ENCODE results near the gene ALDH9A1.
A peak's percentile ranks its signal among the peaks of the same experiment; 100 is the strongest.

Gene ALDH9A1

DNA sequence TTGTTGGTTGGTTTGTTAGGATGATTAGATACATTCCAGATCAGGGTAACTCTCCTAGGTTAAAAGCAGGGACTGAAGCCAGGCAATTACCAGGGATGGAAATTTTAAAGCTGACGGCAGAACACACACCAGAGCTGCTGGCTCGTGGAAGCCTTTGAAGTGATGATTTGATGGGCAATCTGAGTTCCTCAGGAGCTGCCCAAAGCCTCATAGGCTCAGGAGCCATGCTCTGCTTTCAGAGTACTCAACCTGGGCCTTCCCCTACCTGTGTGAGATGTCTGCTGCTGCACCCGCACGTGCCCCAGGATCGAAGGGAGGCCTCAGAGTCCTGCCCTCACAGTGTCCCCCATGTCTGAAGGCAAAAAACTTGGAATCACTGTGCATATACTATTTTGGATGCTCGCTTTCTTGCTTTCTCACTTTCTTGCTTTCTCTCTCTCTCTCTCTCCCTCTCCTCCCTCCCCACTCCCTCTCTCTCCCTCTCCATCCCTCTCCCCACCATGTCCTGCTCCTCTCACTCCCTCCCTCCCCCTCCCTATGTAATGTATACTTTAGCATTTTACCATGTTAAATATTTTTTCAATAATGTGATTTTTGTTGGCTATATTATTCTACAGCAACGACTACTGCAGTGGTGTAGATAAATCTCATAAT is 49.3 kb downstream of the ALDH9A1 start:
- TF ChIP-seq, protein P1, sequence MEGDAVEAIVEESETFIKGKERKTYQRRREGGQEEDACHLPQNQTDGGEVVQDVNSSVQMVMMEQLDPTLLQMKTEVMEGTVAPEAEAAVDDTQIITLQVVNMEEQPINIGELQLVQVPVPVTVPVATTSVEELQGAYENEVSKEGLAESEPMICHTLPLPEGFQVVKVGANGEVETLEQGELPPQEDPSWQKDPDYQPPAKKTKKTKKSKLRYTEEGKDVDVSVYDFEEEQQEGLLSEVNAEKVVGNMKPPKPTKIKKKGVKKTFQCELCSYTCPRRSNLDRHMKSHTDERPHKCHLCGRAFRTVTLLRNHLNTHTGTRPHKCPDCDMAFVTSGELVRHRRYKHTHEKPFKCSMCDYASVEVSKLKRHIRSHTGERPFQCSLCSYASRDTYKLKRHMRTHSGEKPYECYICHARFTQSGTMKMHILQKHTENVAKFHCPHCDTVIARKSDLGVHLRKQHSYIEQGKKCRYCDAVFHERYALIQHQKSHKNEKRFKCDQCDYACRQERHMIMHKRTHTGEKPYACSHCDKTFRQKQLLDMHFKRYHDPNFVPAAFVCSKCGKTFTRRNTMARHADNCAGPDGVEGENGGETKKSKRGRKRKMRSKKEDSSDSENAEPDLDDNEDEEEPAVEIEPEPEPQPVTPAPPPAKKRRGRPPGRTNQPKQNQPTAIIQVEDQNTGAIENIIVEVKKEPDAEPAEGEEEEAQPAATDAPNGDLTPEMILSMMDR (IDR thresholded peaks at IDR 0.05; ENCODE audit: low read depth, low read length, missing control alignments) = no peak
- no peak for DNase-seq (ENCODE audit: low read depth)
- H3K4me3 ChIP-seq (ENCODE audit: low read depth, low read length) = no peak overlapping the region
- in situ Hi-C loops (cut with HindIII; ENCODE audit: low sequenced_read_pairs) = no loop called here

DNA sequence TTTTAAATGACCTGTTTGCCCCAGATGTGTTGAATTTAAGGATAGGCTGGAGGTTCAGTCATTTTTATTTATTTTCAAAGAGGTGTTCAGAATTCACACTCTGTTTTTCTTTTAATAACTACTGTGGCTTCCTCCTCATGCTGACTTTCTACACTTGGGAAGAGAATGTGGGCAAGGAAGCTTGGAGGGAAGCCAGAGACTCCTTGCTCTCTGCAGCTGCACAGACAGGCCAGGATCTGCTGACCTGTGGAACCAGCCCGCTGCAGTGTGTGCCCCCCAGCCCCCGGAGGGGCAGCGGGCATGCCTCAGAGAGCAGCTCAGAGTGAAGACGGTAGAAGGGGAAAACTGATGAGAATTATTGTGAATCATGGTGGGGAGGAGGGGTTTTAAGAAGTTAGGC is 50.4 kb downstream of the ALDH9A1 start:
- DNase-seq (ENCODE audit: low read depth) = peak; percentile 22
- H3K4me3 ChIP-seq (ENCODE audit: low read depth, low read length) = no peak overlapping the region
- TF ChIP-seq, protein P1 (IDR thresholded peaks at IDR 0.05; ENCODE audit: low read depth, low read length, missing control alignments) = no peak
- in situ Hi-C loops (cut with HindIII; ENCODE audit: low sequenced_read_pairs) = no loop called here

DNA sequence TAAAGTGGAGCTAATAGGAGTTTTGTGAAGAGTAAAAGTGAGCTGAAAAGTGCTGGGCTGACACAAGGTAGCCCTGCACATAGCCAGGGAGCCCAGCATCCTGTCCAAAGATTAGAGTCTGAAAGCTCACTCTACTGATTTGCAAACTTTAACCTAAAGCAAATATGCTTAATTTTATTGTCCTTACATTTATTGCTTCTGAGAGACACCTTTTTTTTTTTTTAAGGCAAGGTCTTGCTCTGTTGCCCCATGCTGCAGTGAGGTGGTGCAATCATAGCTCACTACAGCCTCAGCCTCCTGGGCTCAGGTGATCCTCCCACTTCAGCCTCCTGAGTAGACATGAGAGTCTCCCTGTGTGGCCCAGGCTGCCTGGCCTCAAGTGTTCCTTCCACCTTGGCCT is 50.8 kb downstream of the ALDH9A1 start:
- H3K4me3 ChIP-seq (ENCODE audit: low read depth, low read length) = no peak overlapping the region
- in situ Hi-C loops (cut with HindIII; ENCODE audit: low sequenced_read_pairs) = no loop called here
- TF ChIP-seq, protein P1 (IDR thresholded peaks at IDR 0.05; ENCODE audit: low read depth, low read length, missing control alignments) = no peak
- DNase-seq (ENCODE audit: low read depth) = no peak

DNA sequence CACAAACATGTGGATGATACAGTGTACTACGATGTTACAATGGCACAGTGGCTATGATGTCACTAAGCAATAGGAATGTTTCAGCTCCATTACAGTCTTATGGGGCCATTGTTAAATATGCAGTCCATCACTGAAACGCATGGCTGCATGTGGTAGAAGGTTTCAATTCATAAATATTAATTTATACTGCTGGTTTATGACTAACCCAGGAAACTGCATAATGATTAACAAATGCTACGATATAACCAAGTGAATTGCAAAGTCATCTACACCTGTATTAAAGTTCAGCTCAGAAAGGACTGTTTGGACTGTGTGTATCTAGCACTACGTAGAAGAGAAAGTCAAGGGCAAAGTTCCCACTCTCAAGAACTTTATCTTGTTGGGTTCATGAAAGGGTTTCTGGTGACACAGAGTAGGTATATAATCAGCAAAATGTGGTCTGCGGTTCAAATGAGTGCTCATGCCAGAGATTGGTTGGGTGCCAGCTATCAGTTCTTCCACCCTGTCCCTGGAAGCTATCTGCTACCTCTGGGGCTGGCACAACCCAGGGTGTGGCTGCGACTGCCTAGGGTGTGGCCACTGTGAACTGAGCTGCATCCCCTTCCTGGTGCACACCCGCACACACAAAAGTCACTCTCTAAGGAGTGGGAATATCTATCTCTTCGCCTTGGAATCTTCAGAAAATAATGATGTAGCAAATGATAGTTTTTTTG is 52.6 kb downstream of the ALDH9A1 start:
- DNase-seq (ENCODE audit: low read depth) = no peak
- in situ Hi-C loops (cut with HindIII; ENCODE audit: low sequenced_read_pairs) = no loop called here
- no peak overlapping the region for H3K4me3 ChIP-seq (ENCODE audit: low read depth, low read length)
- TF ChIP-seq, protein P1 (IDR thresholded peaks at IDR 0.05; ENCODE audit: low read depth, low read length, missing control alignments) = no peak

DNA sequence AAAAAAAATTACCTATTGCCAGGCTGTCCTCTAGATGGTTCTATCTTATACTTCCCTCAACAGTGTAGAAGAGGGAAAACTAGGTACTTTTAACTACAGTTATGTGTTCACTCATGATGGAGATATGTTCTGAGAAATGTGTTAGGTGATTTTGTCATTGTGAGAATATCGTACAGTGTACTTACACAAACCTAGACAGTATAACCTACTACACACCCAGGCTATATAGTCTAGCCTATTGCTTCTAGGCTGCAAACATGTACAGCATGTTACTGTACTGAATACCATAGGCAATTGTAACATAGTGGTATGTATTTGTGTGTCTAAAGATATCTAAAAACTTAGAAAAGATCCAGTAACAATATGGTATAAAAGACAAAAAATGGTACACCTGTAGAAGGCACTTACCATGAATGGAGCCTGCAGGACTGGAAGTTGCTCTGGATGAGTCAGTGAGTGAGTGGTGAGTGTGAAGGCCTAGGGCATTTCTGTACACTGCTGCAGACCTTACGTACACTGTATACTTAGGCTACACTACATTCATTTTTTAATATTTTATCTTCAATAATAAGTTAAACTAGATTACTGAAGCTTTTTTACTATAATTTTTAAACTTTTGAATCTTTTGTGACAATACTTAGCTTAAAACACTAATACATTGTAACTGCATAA is 54.2 kb downstream of the ALDH9A1 start:
- TF ChIP-seq, protein P1 (IDR thresholded peaks at IDR 0.05; ENCODE audit: low read depth, low read length, missing control alignments) = no peak
- H3K4me3 ChIP-seq (ENCODE audit: low read depth, low read length) = no peak overlapping the region
- no peak for DNase-seq (ENCODE audit: low read depth)

DNA sequence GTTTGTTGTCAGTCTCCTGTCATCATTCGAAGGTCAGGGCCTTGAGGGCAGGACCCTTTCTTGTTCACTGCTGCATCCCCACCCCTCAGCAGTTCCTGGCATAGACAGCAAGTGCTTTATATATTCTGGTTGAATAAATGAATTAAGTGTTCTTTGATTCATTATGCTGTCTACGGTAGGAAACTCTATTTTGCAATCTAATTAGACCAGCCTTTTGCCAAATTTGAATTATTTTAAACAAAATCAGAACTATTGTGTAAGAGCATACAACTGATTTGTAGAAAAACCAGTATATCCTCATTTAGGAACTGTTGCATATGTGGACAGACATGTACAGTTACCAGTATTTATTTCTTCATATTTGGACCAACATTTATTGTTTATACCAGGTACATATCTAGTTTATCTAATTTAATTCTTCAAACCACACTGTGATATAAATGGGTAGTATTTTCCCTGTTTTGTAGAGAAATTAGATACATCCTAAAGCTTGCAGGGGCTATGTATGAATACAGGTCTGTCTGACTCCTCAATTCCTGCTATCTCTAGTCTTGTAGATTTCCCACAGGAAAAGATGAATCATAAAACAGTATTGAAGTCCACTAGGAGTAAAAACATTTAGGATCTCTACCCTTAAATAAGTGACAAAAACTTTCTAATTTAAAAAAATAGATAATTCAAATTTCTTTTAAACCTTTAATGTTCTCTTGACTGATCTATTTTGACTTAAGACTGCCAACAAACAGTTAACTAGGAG is 57.0 kb downstream of the ALDH9A1 start:
- in situ Hi-C loops (cut with HindIII; ENCODE audit: low sequenced_read_pairs) = no loop called here
- DNase-seq (ENCODE audit: low read depth) = no peak
- TF ChIP-seq, protein P1 (IDR thresholded peaks at IDR 0.05; ENCODE audit: low read depth, low read length, missing control alignments) = no peak
- no peak overlapping the region for H3K4me3 ChIP-seq (ENCODE audit: low read depth, low read length)

More for the DNA sequence above, 54.2 kb downstream of the ALDH9A1 start:
- in situ Hi-C loops (cut with HindIII; ENCODE audit: low sequenced_read_pairs) = no loop called here
